GM23248 (cell line): Measurements from ENCODE around the gene USH1G. TPM values are rescaled to one million over a fixed set of nuclear protein-coding genes. Genes with fewer than 3 reads are reported as not detected.

Experiments
- DNase-seq: peaks from one replicate; pipeline ENCODE4 v3.0.0-alpha.2; 2015
- H2AFZ ChIP-seq: fragments of 200-600 bp; sonication (generic); 2 replicates; pipeline ENCODE4 v1.6.1; 2016; ENCODE audit warnings: antibody characterized with exemption
- H3F3A ChIP-seq: fragments of 200-600 bp; sonication (generic); 2 replicates; pipeline ENCODE4 v1.6.1; 2016; ENCODE audit warnings: mild to moderate bottlenecking, antibody characterized with exemption, mixed run types; ENCODE audit not compliant: insufficient read depth
- H3K27ac ChIP-seq: fragments of 200-600 bp; sonication (generic); 2 replicates; pipeline ENCODE4 v1.5.1; 2016; ENCODE audit warnings: mild to moderate bottlenecking
- H3K27me3 ChIP-seq: fragments of 200-600 bp; sonication (generic); replicated peaks from 2 replicates; pipeline ENCODE4 v1.6.1; 2016; ENCODE audit warnings: mild to moderate bottlenecking; ENCODE audit not compliant: insufficient read depth
- H3K36me3 ChIP-seq: fragments of 200-600 bp; sonication (generic); 2 replicates; pipeline ENCODE4 v1.6.1; 2016; ENCODE audit warnings: low read depth, mild to moderate bottlenecking
- H3K4me1 ChIP-seq: fragments of 200-600 bp; sonication (generic); 2 replicates; pipeline ENCODE4 v1.6.1; 2016; ENCODE audit warnings: mild to moderate bottlenecking; ENCODE audit not compliant: insufficient read depth
- H3K4me2 ChIP-seq: fragments of 200-600 bp; sonication (generic); one replicate; pipeline ENCODE4 v1.6.1; 2016; ENCODE audit warnings: mild to moderate bottlenecking; ENCODE audit not compliant: unreplicated experiment
- H3K4me3 ChIP-seq: fragments of 200-600 bp; sonication (generic); 2 replicates; pipeline ENCODE4 v1.5.1; 2016; ENCODE audit warnings: mild to moderate bottlenecking
- H3K79me2 ChIP-seq: fragments of 200-600 bp; sonication (generic); 2 replicates; pipeline ENCODE4 v1.6.1; 2016; ENCODE audit warnings: mild to moderate bottlenecking; ENCODE audit not compliant: insufficient read depth
- H3K9ac ChIP-seq: fragments of 200-600 bp; sonication (generic); 2 replicates; pipeline ENCODE4 v1.6.1; 2016; ENCODE audit warnings: mild to moderate bottlenecking
- H3K9me2 ChIP-seq: fragments of 200-600 bp; sonication (generic); 2 replicates; pipeline ENCODE4 v1.6.1; 2016; ENCODE audit warnings: mixed run types, mild to moderate bottlenecking, moderate library complexity; ENCODE audit not compliant: insufficient read depth
- H3K9me3 ChIP-seq: fragments of 200-600 bp; sonication (generic); one replicate; pipeline ENCODE4 v1.6.1; 2017; ENCODE audit warnings: low read depth
- H4K20me1 ChIP-seq: fragments of 200-600 bp; sonication (generic); 2 replicates; pipeline ENCODE4 v1.6.0; 2016; ENCODE audit not compliant: insufficient read depth
- EZH2 ChIP-seq: fragments of 200-600 bp; sonication (generic); IDR thresholded peaks from 2 replicates; pipeline ENCODE4 v1.6.1; 2018; ENCODE audit warnings: antibody characterized with exemption, mild to moderate bottlenecking; ENCODE audit not compliant: insufficient read depth, poor library complexity, severe bottlenecking
- EZH2phosphoT487 ChIP-seq: fragments of 200-600 bp; sonication (generic); IDR thresholded peaks from 2 replicates; pipeline ENCODE4 v1.6.1; 2018; ENCODE audit warnings: antibody characterized with exemption, moderate library complexity, mild to moderate bottlenecking, low read depth; ENCODE audit not compliant: insufficient read depth
- WGBS, 2 experiments: methylation state at CpG; one replicate each; pipeline ENCODE4 v1.1.6; 2015 to 2017; ENCODE audit warnings: low lambda C conversion rate in 2 of 2, low coverage in 1 of 2; ENCODE audit errors: missing lambda C conversion rate in 2 of 2; 5-methylcytosine and 5-hydroxymethylcytosine counted together
- in situ Hi-C: fragments of 300-500 bp; cut with MboI; formaldehyde crosslinking; loops from 2 replicates; pipeline ENCODE4 v1.15.0; 2020
- polyA plus RNA-seq: library from polyadenylated mRNA; unstranded; fragments of >200 nt; fragmentation: Nextera tagmentation; extraction: Ambion mirVana; gene quantifications from 2 replicates; pipeline ENCODE4 v1.2.1, GENCODE V29; 2016
- total RNA-seq: library from RNA; depleted of rRNA; stranded (reverse); fragments of >200 nt; shearing (Covaris generic); gene quantifications from 2 replicates; pipeline ENCODE4 v1.2.3, GENCODE V29; 2014

USH1G gene
- total and polyA plus RNA-seq, 2 experiments from 2014 or later = not detected

DNA sequence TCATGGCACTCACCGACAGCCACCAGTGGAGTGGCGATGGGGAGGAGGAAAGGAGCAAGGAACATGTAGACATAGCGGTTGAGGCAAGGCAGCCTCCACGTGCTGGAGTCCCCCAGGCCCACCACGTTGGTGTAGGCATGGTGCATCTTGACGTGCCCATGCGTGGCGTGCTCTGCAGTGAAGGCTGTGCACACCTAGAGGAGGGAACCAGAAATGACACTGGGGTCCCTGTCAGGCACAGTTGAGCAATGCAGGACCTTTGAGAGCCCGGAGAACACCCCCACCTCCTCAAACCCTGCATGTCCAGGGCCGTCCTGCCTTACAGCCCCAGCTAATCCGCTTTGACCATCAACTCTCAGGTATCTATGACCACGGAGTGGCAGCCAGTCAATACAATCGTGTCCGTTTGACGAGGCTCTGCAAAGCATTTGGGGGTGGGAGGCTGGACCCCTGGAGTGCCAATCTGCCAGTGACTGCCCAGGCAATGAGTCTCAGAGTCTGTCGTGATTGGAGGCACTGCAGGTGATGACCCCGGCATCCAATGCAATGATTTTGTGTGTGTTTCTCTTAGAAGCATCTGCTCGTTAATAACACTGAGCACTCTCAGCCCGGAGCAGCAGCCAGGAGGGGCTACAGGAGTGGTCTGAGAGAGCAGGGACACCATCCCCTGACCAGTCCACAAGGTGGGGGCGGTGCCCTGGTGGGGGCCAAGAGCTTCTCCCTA, 40.4 kb downstream of the USH1G start:
- Histone ChIP-seq H3K27ac (no peak overlapping the region), H3K9me3 (no peaks in the 10 kb centered on the region), H2AFZ (no peak overlapping the region), H3K4me1 (no peaks in the 10 kb centered on the region), H4K20me1 (no peaks in the 10 kb centered on the region), H3K9me2 (no peaks in the 10 kb centered on the region), H3K79me2 (no peaks in the 10 kb centered on the region), H3F3A (no peaks in the 10 kb centered on the region), H3K9ac (no peak overlapping the region), H3K27me3 (peaks cover 16% of the 10 kb centered on the region; the same call in 1 of the 2 replicates), H3K36me3 (no peaks in the 10 kb centered on the region), H3K4me3 (no peak overlapping the region), H3K4me2 (no peak overlapping the region)
- TF ChIP-seq EZH2phosphoT487 (no peak), EZH2 (no peak)
- no peak for DNase-seq
- in situ Hi-C loops = no loop called here
- WGBS, 2 experiments = 34 to 41% methylated on average over 20 of the region's 20 CpGs

- Histone ChIP-seq H3K4me1 (no peaks in the 10 kb centered on the region), H3K27ac (no peak overlapping the region), H3K4me3 (no peak overlapping the region), H3K9me3 (no peaks in the 10 kb centered on the region), H2AFZ (no peak overlapping the region), H3K9me2 (no peaks in the 10 kb centered on the region), H3K27me3 (peaks cover 16% of the 10 kb centered on the region; the same call in 1 of the 2 replicates), H3K4me2 (no peak overlapping the region), H3K79me2 (no peaks in the 10 kb centered on the region), H4K20me1 (no peaks in the 10 kb centered on the region), H3K9ac (no peak overlapping the region), H3K36me3 (no peaks in the 10 kb centered on the region), H3F3A (no peaks in the 10 kb centered on the region)
- 34 to 43% methylated on average over 11 of the region's 11 CpGs for WGBS, 2 experiments
- TF ChIP-seq EZH2 (no peak), EZH2phosphoT487 (no peak)
- no peak for DNase-seq
- in situ Hi-C loops = no loop called here
Observed at GRCh38 chr17:74881073-74881472, 42.0 kb downstream of the USH1G start.

DNA sequence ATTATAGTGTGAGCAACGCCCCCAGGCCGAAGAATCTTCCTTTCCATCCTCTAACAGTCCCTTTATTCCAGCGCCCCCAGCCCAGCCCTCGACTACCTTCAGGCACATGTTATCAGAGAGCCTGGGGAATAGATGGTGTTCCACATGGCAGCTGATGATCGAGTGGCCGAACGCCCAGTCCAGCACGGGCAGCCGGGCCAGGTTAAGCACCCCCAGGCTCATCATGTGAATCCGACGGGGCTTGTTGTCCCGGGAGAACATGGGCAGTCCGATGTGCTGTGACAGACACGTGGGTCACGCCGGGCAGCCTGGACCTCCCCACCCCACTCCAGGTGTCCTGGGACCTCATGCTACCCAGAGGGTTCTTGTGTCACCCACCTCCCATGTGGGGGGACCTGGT, 43.7 kb downstream of the USH1G start:
- Histone ChIP-seq H3K9me3 (no peaks in the 10 kb centered on the region), H3K27ac (no peak overlapping the region), H3K9me2 (no peaks in the 10 kb centered on the region), H3F3A (no peaks in the 10 kb centered on the region), H3K36me3 (no peaks in the 10 kb centered on the region), H3K9ac (no peak overlapping the region), H3K27me3 (peaks cover 16% of the 10 kb centered on the region; the same call in 1 of the 2 replicates), H4K20me1 (no peaks in the 10 kb centered on the region), H3K79me2 (no peaks in the 10 kb centered on the region), H3K4me3 (no peak overlapping the region), H2AFZ (no peak overlapping the region), H3K4me1 (no peaks in the 10 kb centered on the region), H3K4me2 (no peak overlapping the region)
- TF ChIP-seq EZH2 = no peak
- no peak for TF ChIP-seq EZH2phosphoT487
- no peak for DNase-seq
- in situ Hi-C loops = no loop called here
- WGBS, 2 experiments = 81 to 83% methylated on average over 16 of the region's 16 CpGs

- H3K4me2 ChIP-seq = no peak overlapping the region
- no peak for TF ChIP-seq EZH2
- TF ChIP-seq EZH2phosphoT487 = no peak
- H3K79me2 ChIP-seq = no peaks in the 10 kb centered on the region
- no peaks in the 10 kb centered on the region for H3K9me3 ChIP-seq
- WGBS, 2 experiments = 30 to 57% methylated on average over 2 of the region's 2 CpGs
- H2AFZ ChIP-seq = no peak overlapping the region
- H4K20me1 ChIP-seq = no peaks in the 10 kb centered on the region
- 0 out of 2 replicates have a peak, but pooled peaks cover 4% of the 10 kb centered on the region for H3K4me1 ChIP-seq
- in situ Hi-C loops = no loop called here
- H3K27me3 ChIP-seq = peaks cover 16% of the 10 kb centered on the region; the same call in 1 of the 2 replicates
- no peaks in the 10 kb centered on the region for H3K9me2 ChIP-seq
- no peak overlapping the region for H3K27ac ChIP-seq
- no peaks in the 10 kb centered on the region for H3F3A ChIP-seq
- no peaks in the 10 kb centered on the region for H3K36me3 ChIP-seq
- H3K9ac ChIP-seq = no peak overlapping the region
- H3K4me3 ChIP-seq = no peak overlapping the region
- DNase-seq = no peak
Observed at GRCh38 chr17:74878658-74879057, 44.4 kb downstream of the USH1G start.
